H1 (cell line): Measurements from ENCODE around the gene NPC2. TPM values are rescaled to one million over a fixed set of nuclear protein-coding genes. Genes with fewer than 3 reads are reported as not detected.

Source experiments
- CTCF ChIA-PET: fragments of 300-600 bp; sonication (Branson Sonifier 250); formaldehyde crosslinking; loops from one replicate; lab custom pipeline; 2021; ENCODE audit not compliant: partially characterized antibody; lab: Charles Lee
- POLR2A ChIA-PET: fragments of 300-600 bp; sonication (Branson Sonifier 250); formaldehyde crosslinking; loops from one replicate; lab custom pipeline; 2021; ENCODE audit warnings: inconsistent platforms; ENCODE audit not compliant: partially characterized antibody; lab: Charles Lee
- DNase-seq, 2 experiments: peaks; one replicate each; pipeline versions ENCODE4 v3.0.0 to v3.0.0-alpha.2; 2010 to 2022; ENCODE audit warnings: low spot score in 2 of 2, low read depth in 1 of 2, mixed read lengths in 1 of 2
- FAIRE-seq: peaks from 2 replicates; lab custom pipeline; 2011; peaks lifted over from hg19 to GRCh38; lab: Jason Lieb, UNC
- H2AFZ ChIP-seq: 2 replicates; pipeline ENCODE4 v1.8.1; 2012; ENCODE audit warnings: low read length, inconsistent platforms
- H2AK5ac ChIP-seq: 2 replicates; pipeline ENCODE4 v1.6.1; 2013; ENCODE audit warnings: low read depth, low read length
- H2BK120ac ChIP-seq: replicated peaks from 2 replicates; pipeline ENCODE3; 2013; ENCODE audit warnings: low read depth, low read length, inconsistent platforms
- H2BK12ac ChIP-seq: 2 replicates; pipeline ENCODE4 v1.6.1; 2013; ENCODE audit warnings: low read depth, low read length
- H2BK15ac ChIP-seq: 2 replicates; pipeline ENCODE4 v1.6.1; 2013; ENCODE audit warnings: low read length
- H2BK20ac ChIP-seq: 2 replicates; pipeline ENCODE4 v1.6.1; 2013; ENCODE audit warnings: low read length
- H2BK5ac ChIP-seq: 2 replicates; pipeline ENCODE4 v1.6.1; 2013; ENCODE audit warnings: low read depth, low read length
- H3K14ac ChIP-seq: 2 replicates; pipeline ENCODE4 v1.6.1; 2013; ENCODE audit warnings: inconsistent platforms; ENCODE audit not compliant: insufficient read length
- H3K18ac ChIP-seq: 2 replicates; pipeline ENCODE4 v1.6.1; 2013; ENCODE audit warnings: low read length; ENCODE audit errors: extremely low read depth
- H3K23ac ChIP-seq: 2 replicates; pipeline ENCODE4 v1.6.1; 2013; ENCODE audit warnings: inconsistent platforms; ENCODE audit not compliant: insufficient read length
- H3K23me2 ChIP-seq: 2 replicates; pipeline ENCODE4 v1.6.1; 2013; ENCODE audit warnings: low read depth, low read length
- H3K27ac ChIP-seq: 2 replicates; pipeline ENCODE4 v1.6.1; 2011; ENCODE audit warnings: low read depth, low read length, inconsistent platforms
- H3K27me3 ChIP-seq, 4 experiments: replicated peaks in 1 of 4; 1 replicate in 1 of 4; 2 replicates in 3 of 4; pipeline versions ENCODE4 v1.6.1 to v1.8.1; 2011 to 2013; ENCODE audit warnings: low read length in 3 of 4, mild to moderate bottlenecking in 3 of 4, inconsistent platforms in 2 of 4, mixed read lengths in 2 of 4, moderate library complexity in 1 of 4; ENCODE audit not compliant: control insufficient read depth in 3 of 4, insufficient read depth in 3 of 4; ENCODE audit errors: extremely low read depth in 1 of 4
- H3K36me3 ChIP-seq, 4 experiments: 2 replicates each; pipeline versions ENCODE4 v1.6.1 to v1.8.1; 2011 to 2013; ENCODE audit warnings: mild to moderate bottlenecking in 4 of 4, low read length in 3 of 4, moderate library complexity in 2 of 4, control low read depth in 1 of 4, inconsistent platforms in 1 of 4; ENCODE audit not compliant: insufficient read depth in 4 of 4, control insufficient read depth in 2 of 4
- H3K4ac ChIP-seq: replicated peaks from 2 replicates; pipeline ENCODE3; 2013; ENCODE audit warnings: low read length, low read depth, mixed read lengths, inconsistent platforms; ENCODE audit not compliant: insufficient read length
- H3K4me1 ChIP-seq, 4 experiments: replicated peaks in 1 of 4; 1 replicate in 1 of 4; 2 replicates in 3 of 4; pipeline versions ENCODE4 v1.6.1 to v1.8.1; 2011 to 2013; ENCODE audit warnings: low read length in 3 of 4, inconsistent platforms in 2 of 4, mixed read lengths in 1 of 4; ENCODE audit not compliant: insufficient read depth in 4 of 4, control insufficient read depth in 3 of 4
- H3K4me2 ChIP-seq, 2 experiments: 2 replicates each; pipeline versions ENCODE4 v1.6.1 to v1.8.1; 2011 to 2013; ENCODE audit warnings: low read depth in 2 of 2, low read length in 2 of 2, control low read depth in 1 of 2, inconsistent platforms in 1 of 2, mild to moderate bottlenecking in 1 of 2; ENCODE audit not compliant: insufficient read depth in 1 of 2
- H3K4me3 ChIP-seq, 4 experiments: fragments of 200-600, 300-600 bp in 1 of 4; sonication (generic), shearing (Covaris generic), sonication (Bioruptor Twin) in 1 of 4; 2 replicates each; pipeline versions ENCODE4 v1.5.1 to v1.8.1; 2011 to 2016; ENCODE audit warnings: low read length in 4 of 4, low read depth in 3 of 4, control low read depth in 2 of 4, inconsistent platforms in 2 of 4, mild to moderate bottlenecking in 2 of 4, mixed read lengths in 1 of 4, moderate library complexity in 1 of 4; ENCODE audit not compliant: insufficient read depth in 2 of 4; ENCODE audit errors: extremely low read depth in 1 of 4
- H3K56ac ChIP-seq: replicated peaks from 2 replicates; pipeline ENCODE3; 2013; ENCODE audit warnings: low read depth, mild to moderate bottlenecking, mixed read lengths, low read length, inconsistent platforms; ENCODE audit not compliant: insufficient read length
- H3K79me1 ChIP-seq: 2 replicates; pipeline ENCODE4 v1.6.1; 2013; ENCODE audit warnings: low read depth, low read length, control low read depth
- H3K79me2 ChIP-seq, 2 experiments: 2 replicates each; pipeline versions ENCODE4 v1.6.1 to v1.8.1; 2012 to 2013; ENCODE audit warnings: low read length in 2 of 2, mild to moderate bottlenecking in 2 of 2, inconsistent platforms in 1 of 2; ENCODE audit not compliant: insufficient read depth in 2 of 2, control insufficient read depth in 1 of 2
- H3K9ac ChIP-seq, 4 experiments: replicated peaks in 1 of 4; 1 replicate in 1 of 4; 2 replicates in 3 of 4; pipeline versions ENCODE4 v1.6.1 to v1.8.1; 2011 to 2013; ENCODE audit warnings: low read depth in 3 of 4, low read length in 3 of 4, control low read depth in 2 of 4, mild to moderate bottlenecking in 2 of 4, moderate library complexity in 2 of 4, inconsistent platforms in 1 of 4; ENCODE audit errors: extremely low read depth in 1 of 4
- H3K9me3 ChIP-seq, 2 experiments: 2 replicates each; pipeline versions ENCODE4 v1.6.1 to v1.8.1; 2012 to 2013; ENCODE audit warnings: mild to moderate bottlenecking in 2 of 2, moderate library complexity in 2 of 2, control low read depth in 1 of 2, inconsistent platforms in 1 of 2, low read depth in 1 of 2, low read length in 1 of 2, mixed read lengths in 1 of 2; ENCODE audit not compliant: insufficient read depth in 2 of 2
- H4K20me1 ChIP-seq, 2 experiments: replicated peaks in 1 of 2; 2 replicates each; pipeline versions ENCODE3 to v1.8.1; 2011 to 2013; ENCODE audit warnings: inconsistent platforms in 2 of 2, low read length in 2 of 2, mild to moderate bottlenecking in 1 of 2; ENCODE audit not compliant: insufficient read depth in 2 of 2, control insufficient read depth in 1 of 2
- H4K5ac ChIP-seq: 2 replicates; pipeline ENCODE4 v1.6.1; 2013; ENCODE audit warnings: low read length, low read depth, mixed read lengths, inconsistent platforms; ENCODE audit not compliant: insufficient read length
- H4K8ac ChIP-seq: 2 replicates; pipeline ENCODE4 v1.8.0; 2013; ENCODE audit warnings: mild to moderate bottlenecking, moderate library complexity, low read length, inconsistent platforms; ENCODE audit not compliant: insufficient read depth; ENCODE audit errors: extremely low read depth
- H4K91ac ChIP-seq: replicated peaks from 2 replicates; pipeline ENCODE3; 2013; ENCODE audit warnings: low read length, mixed read lengths, inconsistent platforms; ENCODE audit not compliant: insufficient read length
- ATF3 ChIP-seq: IDR thresholded peaks from 2 replicates; pipeline ENCODE4 v1.6.1; 2011; ENCODE audit warnings: low read depth, mild to moderate bottlenecking, low read length; ENCODE audit not compliant: insufficient read depth
- BACH1 ChIP-seq: IDR thresholded peaks from 2 replicates; pipeline ENCODE4 v1.6.1; 2012; ENCODE audit warnings: low read length, improper control_type of control experiment
- CEBPB ChIP-seq: IDR thresholded peaks from 2 replicates; pipeline ENCODE4 v1.6.1; 2012; ENCODE audit warnings: low read depth, low read length
- MAFK ChIP-seq: IDR thresholded peaks from 2 replicates; pipeline ENCODE4 v1.6.1; 2012; ENCODE audit warnings: low read depth, mild to moderate bottlenecking, improper control_type of control experiment, low read length
- NANOG ChIP-seq: IDR thresholded peaks from 2 replicates; pipeline ENCODE4 v1.6.1; 2011; ENCODE audit warnings: low read length, low read depth, mild to moderate bottlenecking, inconsistent platforms; ENCODE audit not compliant: insufficient read depth, poor library complexity, severe bottlenecking
- SIX5 ChIP-seq: IDR thresholded peaks from 2 replicates; pipeline ENCODE4 v1.6.1; 2011; ENCODE audit warnings: mild to moderate bottlenecking, low read depth, low read length
- SP1 ChIP-seq: IDR thresholded peaks from 2 replicates; pipeline ENCODE4 v1.6.1; 2011; ENCODE audit warnings: low read depth, low read length
- WGBS, 2 experiments: shearing (Covaris generic) in 1 of 2; methylation state at CpG; one replicate each; pipeline versions ENCODE4 v1.1.6 to v1.1.7; 2013 to 2015; ENCODE audit warnings: low lambda C conversion rate in 2 of 2, mixed read lengths in 2 of 2, inconsistent platforms in 1 of 2, low coverage in 1 of 2, missing lambda C conversion rate in 1 of 2; ENCODE audit not compliant: insufficient replicate concordance in 2 of 2, insufficient coverage in 1 of 2, insufficient read length in 1 of 2; ENCODE audit errors: extremely low coverage in 1 of 2, missing lambda C conversion rate in 1 of 2; 5-methylcytosine and 5-hydroxymethylcytosine counted together
- polyA plus RNA-seq, 7 experiments: library from polyadenylated mRNA; depleted of rRNA in 3 of 7; stranded (reverse) in 5 of 7; unstranded in 2 of 7; fragments of >200 nt in 5 of 7; fragments of 200-250 nt in 2 of 7; gene quantifications; 1 replicate in 5 of 7; 2 replicates in 1 of 7; 4 replicates in 1 of 7; pipeline versions ENCODE4 v1.2.1 to v1.2.3, GENCODE V29; 2011 to 2013; ENCODE audit warnings: missing spikeins in 2 of 7, mixed read lengths in 2 of 7
- total RNA-seq: library from RNA; stranded (reverse); fragmentation: NEBNext Ultra II Directional; extraction: Animal tissue kit (Norgen Biotek cat#: 25700); gene quantifications from 2 replicates; pipeline ENCODE4 v1.2.1, GENCODE V29; 2021

Gene NPC2
- total and polyA plus RNA-seq, 2 of the 8 experiments (the other 6 are each of a cell fraction or from before 2014, with no cell fraction given): 178 to 258 TPM

GRCh38 chr14:74474376-74474775, 18.7 kb downstream of the NPC2 start:
- H3K23ac ChIP-seq: no peak overlapping the region
- no peaks in the 10 kb centered on the region for H4K20me1 ChIP-seq
- no peaks in the 10 kb centered on the region for H3K79me2 ChIP-seq
- peaks cover 0 to 38% (median 4%) of the 10 kb centered on the region in 4 experiments; a peak in 7 of 8 replicates for H3K36me3 ChIP-seq
- peaks cover 0 to 3% (median 0%) of the 10 kb centered on the region in 4 experiments; a peak in 2 of 7 replicates for H3K4me1 ChIP-seq
- no peak overlapping the region for H3K4ac ChIP-seq
- H4K91ac ChIP-seq: no peak overlapping the region
- H3K56ac ChIP-seq: no peak overlapping the region
- H4K8ac ChIP-seq: no peak overlapping the region
- FAIRE-seq (no peak), DNase-seq (no peak)
- H3K4me3 ChIP-seq: no peak overlapping the region
- no peaks in the 10 kb centered on the region; the same call in 1 of the 2 replicates for H3K23me2 ChIP-seq
- no peak overlapping the region for H3K27ac ChIP-seq
- no peak overlapping the region for H2BK12ac ChIP-seq
- H3K9me3 ChIP-seq: no peaks in the 10 kb centered on the region
- no peaks in the 10 kb centered on the region for H3K79me1 ChIP-seq
- no peak overlapping the region for H3K9ac ChIP-seq
- TF ChIP-seq MAFK (no peak), SP1 (no peak), BACH1 (no peak), CEBPB (no peak), NANOG (no peak), ATF3 (no peak), SIX5 (no peak)
- no peak overlapping the region for H2BK5ac ChIP-seq
- no peaks in the 10 kb centered on the region for H3K27me3 ChIP-seq
- no peak overlapping the region for H3K4me2 ChIP-seq
- no peak overlapping the region for H2AFZ ChIP-seq
- H4K5ac ChIP-seq: no peak overlapping the region
- 94% methylated on average over 2 of the region's 2 CpGs; no CpG with 5 or more reads in 1 of the 2 experiments for WGBS, 2 experiments
- H2BK20ac ChIP-seq: no peak overlapping the region
- ChIA-PET CTCF (interaction anchor here (0.7 to 12.6 kb wide), 12 partner anchors 12 to 258 kb away, joined by 3 to 181 read pairs (median 6); partner anchors contain the start of genes ABCD4 and VRTN), POLR2A (interaction anchor here (0.8 to 3.0 kb wide), 5 partner anchors 9 to 148 kb away, joined by 3 to 10 read pairs (median 5); partner anchors contain the start of genes ISCA2 and NPC2)
- H2BK15ac ChIP-seq: no peak overlapping the region
- H2AK5ac ChIP-seq: no peak overlapping the region
- H2BK120ac ChIP-seq: no peak overlapping the region
- H3K14ac ChIP-seq: no peak overlapping the region
- H3K18ac ChIP-seq: no peak overlapping the region
